ENCODE measurements around the gene HARS1.
A peak's percentile ranks its signal among the peaks of the same experiment; 100 is the strongest.
"Not testable (repeated sequence)": the region's sequence is repeated elsewhere in the genome, so short reads cannot be mapped to it uniquely, and the experiment has no call there.

The HARS1 gene

GRCh38 chr5:140639148-140639981 lies 51.8 kb downstream of the HARS1 start, which contains the start of gene TMCO6:
TMCO6 (plus strand) TSS chr5:140639451; CDS start chr5:140639528, 77 bp downstream.
- peak; percentile 59 for TF ChIP-seq CTCF (IDR thresholded peaks at IDR 0.05; ENCODE audit: low read depth, low read length)
- DNase-seq (ENCODE audit: low read depth in 2 of 2), result peak; percentile 97
- peak within 1 kb of the TSS; percentile 81 to 82 for H3K4me3 ChIP-seq (replicated peaks in 1 of 2; ENCODE audit: low read depth in 2 of 2, low read length in 2 of 2)

GRCh38 chr5:140638898-140639147 lies 52.3 kb downstream of the HARS1 start:
- H3K4me3 ChIP-seq (replicated peaks in 1 of 2; ENCODE audit: low read depth in 2 of 2, low read length in 2 of 2), result peak overlapping the region in 1 of 2 donors; percentile 82
- not testable (repeated sequence) for DNase-seq (ENCODE audit: low read depth in 2 of 2)

- no peak for TF ChIP-seq CTCF (IDR thresholded peaks at IDR 0.05; ENCODE audit: low read depth, low read length)
- DNase-seq (ENCODE audit: low read depth in 2 of 2), result no peak
- no peak overlapping the region for H3K4me3 ChIP-seq (replicated peaks in 1 of 2; ENCODE audit: low read depth in 2 of 2, low read length in 2 of 2)
Observed at GRCh38 chr5:140637371-140638100, 53.6 kb downstream of the HARS1 start.

GRCh38 chr5:140635291-140636257 lies 55.6 kb downstream of the HARS1 start:
- no peak for TF ChIP-seq CTCF (IDR thresholded peaks at IDR 0.05; ENCODE audit: low read depth, low read length)
- no peak overlapping the region for H3K4me3 ChIP-seq (replicated peaks in 1 of 2; ENCODE audit: low read depth in 2 of 2, low read length in 2 of 2)
- no peak for DNase-seq (ENCODE audit: low read depth in 2 of 2)

- no peak for DNase-seq (ENCODE audit: low read depth in 2 of 2)
- no peak overlapping the region for H3K4me3 ChIP-seq (replicated peaks in 1 of 2; ENCODE audit: low read depth in 2 of 2, low read length in 2 of 2)
- TF ChIP-seq CTCF (IDR thresholded peaks at IDR 0.05; ENCODE audit: low read depth, low read length), result no peak
Observed at GRCh38 chr5:140634103-140634502, 57.1 kb downstream of the HARS1 start.

GRCh38 chr5:140633501-140633900 lies 57.7 kb downstream of the HARS1 start:
- no peak for DNase-seq (ENCODE audit: low read depth in 2 of 2)
- no peak for TF ChIP-seq CTCF (IDR thresholded peaks at IDR 0.05; ENCODE audit: low read depth, low read length)
- no peak overlapping the region for H3K4me3 ChIP-seq (replicated peaks in 1 of 2; ENCODE audit: low read depth in 2 of 2, low read length in 2 of 2)
